Right ventricle myocardium superior (tissue), 1 donor: ENCODE measurements around the gene FOXL3. TPM values are rescaled to one million over a fixed set of nuclear protein-coding genes. Genes with fewer than 3 reads are reported as not detected.

Experiments
- ATAC-seq: fragments of 200-7000 bp; cut with Tn5 transposase; one replicate; pipeline ENCODE4 v1.9.1; 2020; ENCODE audit warnings: mild to moderate bottlenecking; ENCODE audit not compliant: poor library complexity
- DNase-seq: peaks from one replicate; pipeline ENCODE4 v3.0.0-alpha.2; 2020
- intact Hi-C: fragments of 100-400 bp; cut with DNase I; formaldehyde crosslinking; loops from one replicate; pipeline ENCODE4 v1.11.2; 2022
- total RNA-seq: library from RNA; stranded (reverse); fragmentation: NEBNext Ultra II Directional; extraction: Animal tissue kit (Norgen Biotek cat#: 25700); gene quantifications from one replicate; pipeline ENCODE4 v1.2.1, GENCODE V29; 2021
- donor health status: DM: no; HTN: yes; CAD: no; lungs with severe emphysema.

FOXL3 gene
- total RNA-seq, 1 donor from 2014 or later = not detected

DNA sequence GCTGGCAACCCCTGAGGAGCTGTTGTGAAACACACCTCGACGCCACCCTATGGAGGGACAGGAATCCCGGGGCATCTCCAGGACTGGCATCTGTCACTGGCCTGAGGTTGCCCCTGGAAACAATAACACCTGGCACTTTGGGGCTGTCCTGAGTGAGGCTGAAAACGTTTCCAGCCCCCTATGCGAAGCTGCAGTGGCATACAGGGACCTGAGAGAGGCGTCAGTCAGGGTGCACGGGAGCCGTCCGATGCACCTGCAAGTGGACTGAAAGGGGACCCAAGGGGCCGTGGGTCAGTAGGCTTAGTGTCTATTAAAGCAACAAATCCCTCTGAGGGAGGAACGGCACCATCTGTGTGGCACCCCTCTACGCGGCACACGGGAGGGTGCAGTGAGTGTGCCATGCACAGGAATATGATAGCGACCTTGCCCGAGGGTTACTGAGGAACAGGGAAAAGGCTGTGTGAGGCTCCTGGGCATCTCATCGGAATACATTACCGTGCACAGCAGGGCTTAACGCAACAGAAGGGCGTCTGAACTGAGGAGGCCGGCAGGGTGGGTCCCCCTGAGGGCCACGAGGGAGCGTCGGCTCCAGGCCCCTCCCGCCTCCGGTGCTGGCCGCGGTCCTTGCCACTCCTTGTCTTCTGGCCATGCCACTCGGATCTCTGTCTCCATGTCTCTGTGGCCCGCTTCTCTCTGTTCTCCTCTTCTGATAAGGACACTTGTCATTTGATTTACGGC, 50.4 kb downstream of the FOXL3 start:
- ATAC-seq = no peak
- intact Hi-C loops = no loop called here
- no peak for DNase-seq

Other genes with a start within 250 kb of the FOXL3 start
- 23.4 TPM for gene FAM20C, start 97.6 kb upstream of the FOXL3 start, total RNA-seq
- gene PDGFA, start 229.7 kb downstream of the FOXL3 start, total RNA-seq = 34.5 TPM